Measurements from ENCODE around the gene HMCN1. TPM values are rescaled to one million over a fixed set of nuclear protein-coding genes. Genes with fewer than 3 reads are reported as not detected.

The HMCN1 gene
- total RNA-seq, 1 donor from 2014 or later: 80.0 TPM

DNA sequence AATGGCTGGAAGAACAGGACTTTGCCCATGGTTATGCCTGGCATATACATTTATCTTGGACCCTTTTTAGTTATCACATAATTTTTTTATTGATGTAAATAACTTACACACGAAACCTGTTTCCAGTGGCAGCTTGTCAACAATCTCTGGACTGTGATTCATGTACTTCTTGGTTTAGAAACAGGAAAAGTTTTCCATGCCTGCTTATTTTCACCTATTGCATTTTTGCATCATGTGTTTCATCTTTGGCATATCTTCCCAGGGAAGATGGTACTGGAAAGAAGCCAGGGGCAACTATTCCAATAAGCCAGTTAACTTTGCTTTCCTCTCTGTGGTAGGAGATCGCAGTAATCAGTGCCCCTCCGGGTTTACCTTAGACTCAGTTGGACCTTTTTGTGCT lies 430.6 kb downstream of the HMCN1 start:
- H3K36me3 Mint-ChIP-seq (ENCODE audit: low read depth): peaks cover 36% of the 10 kb centered on the region
- H3K27me3 Mint-ChIP-seq (ENCODE audit: low read depth): no peaks in the 10 kb centered on the region
- H3K4me1 Mint-ChIP-seq (ENCODE audit: low read depth): no peaks in the 10 kb centered on the region
- H3K9me3 Mint-ChIP-seq (ENCODE audit: low read depth): peaks cover 2% of the 10 kb centered on the region
- TF ChIP-seq, protein P1, sequence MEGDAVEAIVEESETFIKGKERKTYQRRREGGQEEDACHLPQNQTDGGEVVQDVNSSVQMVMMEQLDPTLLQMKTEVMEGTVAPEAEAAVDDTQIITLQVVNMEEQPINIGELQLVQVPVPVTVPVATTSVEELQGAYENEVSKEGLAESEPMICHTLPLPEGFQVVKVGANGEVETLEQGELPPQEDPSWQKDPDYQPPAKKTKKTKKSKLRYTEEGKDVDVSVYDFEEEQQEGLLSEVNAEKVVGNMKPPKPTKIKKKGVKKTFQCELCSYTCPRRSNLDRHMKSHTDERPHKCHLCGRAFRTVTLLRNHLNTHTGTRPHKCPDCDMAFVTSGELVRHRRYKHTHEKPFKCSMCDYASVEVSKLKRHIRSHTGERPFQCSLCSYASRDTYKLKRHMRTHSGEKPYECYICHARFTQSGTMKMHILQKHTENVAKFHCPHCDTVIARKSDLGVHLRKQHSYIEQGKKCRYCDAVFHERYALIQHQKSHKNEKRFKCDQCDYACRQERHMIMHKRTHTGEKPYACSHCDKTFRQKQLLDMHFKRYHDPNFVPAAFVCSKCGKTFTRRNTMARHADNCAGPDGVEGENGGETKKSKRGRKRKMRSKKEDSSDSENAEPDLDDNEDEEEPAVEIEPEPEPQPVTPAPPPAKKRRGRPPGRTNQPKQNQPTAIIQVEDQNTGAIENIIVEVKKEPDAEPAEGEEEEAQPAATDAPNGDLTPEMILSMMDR (IDR thresholded peaks at IDR 0.05): no peak
- H3K4me3 Mint-ChIP-seq (ENCODE audit: unreplicated experiment): no peak overlapping the region
- no peak overlapping the region for H3K27ac Mint-ChIP-seq (ENCODE audit: unreplicated experiment)
- no peak for DNase-seq (ENCODE audit: low spot score)

GRCh38 chr1:186165303-186165702 lies 431.1 kb downstream of the HMCN1 start:
- Mint-ChIP-seq H3K36me3 (ENCODE audit: low read depth) (peaks cover 38% of the 10 kb centered on the region), H3K27me3 (ENCODE audit: low read depth) (no peaks in the 10 kb centered on the region), H3K9me3 (ENCODE audit: low read depth) (peaks cover 2% of the 10 kb centered on the region), H3K27ac (ENCODE audit: unreplicated experiment) (no peak overlapping the region), H3K4me3 (ENCODE audit: unreplicated experiment) (no peak overlapping the region), H3K4me1 (ENCODE audit: low read depth) (no peaks in the 10 kb centered on the region)
- DNase-seq (ENCODE audit: low spot score): no peak
- TF ChIP-seq, protein P1 (IDR thresholded peaks at IDR 0.05): no peak

- TF ChIP-seq, protein P1 (IDR thresholded peaks at IDR 0.05): no peak
- H3K36me3 Mint-ChIP-seq (ENCODE audit: low read depth): peaks cover 37% of the 10 kb centered on the region
- H3K27me3 Mint-ChIP-seq (ENCODE audit: low read depth): no peaks in the 10 kb centered on the region
- no peak overlapping the region for H3K27ac Mint-ChIP-seq (ENCODE audit: unreplicated experiment)
- no peak for DNase-seq (ENCODE audit: low spot score)
- H3K9me3 Mint-ChIP-seq (ENCODE audit: low read depth): no peaks in the 10 kb centered on the region
- H3K4me1 Mint-ChIP-seq (ENCODE audit: low read depth): no peaks in the 10 kb centered on the region
- no peak overlapping the region for H3K4me3 Mint-ChIP-seq (ENCODE audit: unreplicated experiment)
Measured at GRCh38 chr1:186167096-186167668, 433.0 kb downstream of the HMCN1 start.

- H3K27ac Mint-ChIP-seq (ENCODE audit: unreplicated experiment): no peak overlapping the region
- no peaks in the 10 kb centered on the region for H3K27me3 Mint-ChIP-seq (ENCODE audit: low read depth)
Measured at GRCh38 chr1:186175588-186175987, 441.4 kb downstream of the HMCN1 start.

GRCh38 chr1:186178426-186179043 lies 444.3 kb downstream of the HMCN1 start:
- no peak for DNase-seq (ENCODE audit: low spot score)
- peaks cover 41% of the 10 kb centered on the region for H3K4me1 Mint-ChIP-seq (ENCODE audit: low read depth)
- no peak overlapping the region for H3K4me3 Mint-ChIP-seq (ENCODE audit: unreplicated experiment)
- TF ChIP-seq, protein P1 (IDR thresholded peaks at IDR 0.05): no peak
- H3K36me3 Mint-ChIP-seq (ENCODE audit: low read depth): peaks cover 19% of the 10 kb centered on the region
- no peak overlapping the region for H3K27ac Mint-ChIP-seq (ENCODE audit: unreplicated experiment)
- H3K27me3 Mint-ChIP-seq (ENCODE audit: low read depth): no peaks in the 10 kb centered on the region
- peaks cover 5% of the 10 kb centered on the region for H3K9me3 Mint-ChIP-seq (ENCODE audit: low read depth)

More at GRCh38 chr1:186175588-186175987, 441.4 kb downstream of the HMCN1 start:
- H3K36me3 Mint-ChIP-seq (ENCODE audit: low read depth): peaks cover 26% of the 10 kb centered on the region
- H3K9me3 Mint-ChIP-seq (ENCODE audit: low read depth): peaks cover 5% of the 10 kb centered on the region
- TF ChIP-seq, protein P1 (IDR thresholded peaks at IDR 0.05): no peak
- DNase-seq (ENCODE audit: low spot score): no peak
- H3K4me3 Mint-ChIP-seq (ENCODE audit: unreplicated experiment): no peak overlapping the region
- H3K4me1 Mint-ChIP-seq (ENCODE audit: low read depth): peaks cover 12% of the 10 kb centered on the region

Measured in chondrocyte (in vitro differentiated cells).